Stimulated activated CD8-positive, alpha-beta memory T cell treated with anti-CD3 and anti-CD28 coated beads, Interleukin-7, amount 100 ng/mL, for 1 hour (primary cell): ENCODE results near the gene OXSR1.
"Not testable (repeated sequence)": the region's sequence is repeated elsewhere in the genome, so short reads cannot be mapped to it uniquely, and the experiment has no call there.

Experiments used
- DNase-seq, 2 donors: peaks; one replicate each; pipeline ENCODE4 v3.0.0-alpha.2; 2020; ENCODE audit warnings: low read depth in 2 of 2

The OXSR1 gene

DNA sequence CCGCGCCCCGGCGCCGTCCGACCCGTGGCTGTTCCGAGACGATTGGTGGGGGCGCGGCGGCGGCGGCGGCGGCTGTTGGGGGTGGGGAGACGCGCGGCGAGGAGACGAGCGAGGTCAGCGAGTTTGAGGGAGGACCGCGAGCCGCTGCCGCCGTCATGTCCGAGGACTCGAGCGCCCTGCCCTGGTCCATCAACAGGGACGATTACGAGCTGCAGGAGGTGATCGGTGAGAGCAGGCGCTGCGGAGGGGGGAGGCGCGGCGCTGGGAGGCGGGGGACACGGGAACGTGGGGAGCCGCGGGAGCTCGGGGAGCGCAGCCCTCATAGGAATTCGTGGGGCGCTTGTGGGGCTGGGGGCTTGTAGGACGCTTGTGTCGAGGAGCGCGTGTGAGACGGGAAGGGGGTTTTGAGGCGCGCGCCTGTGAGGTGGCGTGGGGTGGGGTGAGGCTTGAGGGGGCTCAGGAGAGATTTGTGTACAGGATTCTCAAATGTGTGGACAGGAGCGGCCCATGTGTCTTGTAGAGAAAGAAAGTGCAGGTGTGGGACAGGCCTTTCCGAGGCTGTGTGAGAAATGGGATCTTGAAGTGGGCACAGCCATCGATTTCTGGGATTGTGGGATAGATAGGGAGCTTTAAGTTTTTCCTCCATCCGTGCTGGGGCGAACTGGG, 518 bp downstream of the OXSR1 start:
- DNase-seq: peak; percentile 9 to 14

DNA sequence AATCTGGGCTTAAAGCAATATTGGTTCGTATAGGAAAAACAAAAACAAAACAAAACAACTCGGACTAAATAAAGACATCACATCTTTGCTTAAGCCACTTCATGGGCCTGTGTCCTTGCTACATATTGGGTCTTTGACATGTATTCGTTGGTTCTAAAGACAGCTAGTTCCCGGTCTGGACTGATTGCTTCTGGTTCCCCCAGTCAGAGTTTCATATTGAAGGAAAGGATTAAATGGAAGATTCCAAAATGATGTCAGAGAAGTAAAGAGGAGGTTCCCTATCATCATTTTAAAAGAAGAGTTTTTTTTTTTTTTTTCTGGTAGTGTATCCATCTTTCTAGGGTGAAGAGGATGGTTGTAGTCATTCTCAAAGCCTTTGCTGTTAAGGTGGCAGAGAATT, 2.3 kb downstream of the OXSR1 start:
- no peak for DNase-seq

DNA sequence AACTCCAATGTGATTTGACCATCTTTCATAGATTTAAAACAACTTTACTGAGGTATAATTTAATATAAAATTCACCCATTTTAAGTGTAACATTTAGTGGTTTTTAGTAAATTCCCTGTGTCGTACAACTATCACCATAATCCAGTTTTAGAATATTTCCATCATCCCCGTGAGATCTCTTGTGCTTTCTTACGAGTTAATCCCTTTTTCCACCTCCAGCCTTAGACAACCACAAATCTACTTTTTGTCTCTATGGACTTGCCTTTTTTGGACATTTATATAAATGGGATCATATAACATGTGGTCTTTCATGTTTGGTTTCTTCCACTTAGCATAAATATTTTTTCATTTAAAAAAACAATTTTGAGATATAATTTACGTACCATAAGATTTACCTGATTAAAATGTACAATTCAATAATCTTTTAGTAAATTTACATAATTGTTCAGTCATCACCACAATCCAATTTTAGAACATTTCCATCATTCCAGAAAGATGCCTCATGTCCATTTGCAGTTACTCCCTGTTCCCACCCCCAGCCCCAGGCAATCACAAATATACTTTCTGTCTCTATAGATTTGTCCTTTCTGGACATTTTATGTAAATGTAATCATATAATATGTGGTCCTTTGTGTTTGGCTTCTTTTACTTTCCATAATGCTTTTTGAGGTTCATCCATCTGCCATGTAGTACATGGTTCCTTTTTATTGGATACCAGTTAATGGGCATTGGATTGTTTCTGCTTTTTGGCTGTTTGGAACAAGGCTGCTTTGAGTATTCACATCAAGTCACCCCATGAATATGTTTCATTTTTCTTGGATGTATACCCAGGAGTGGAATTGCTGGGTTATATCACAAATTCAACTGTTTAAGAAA, 3.1 kb downstream of the OXSR1 start:
- no peak for DNase-seq

DNA sequence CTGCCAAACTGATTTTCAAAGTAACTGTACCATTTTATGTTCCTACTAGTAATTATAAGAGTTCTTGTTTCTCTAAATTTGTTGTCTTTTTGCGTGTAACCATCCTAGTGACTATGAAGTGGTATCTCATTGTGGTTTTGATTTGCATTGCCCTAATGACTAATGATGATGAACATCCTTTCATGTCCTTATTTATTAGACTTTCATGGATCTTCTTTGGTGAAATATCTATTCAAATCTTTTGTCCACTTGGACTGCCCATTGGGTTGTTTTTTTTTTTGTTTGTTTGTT, 3.6 kb downstream of the OXSR1 start:
- no peak for DNase-seq

DNA sequence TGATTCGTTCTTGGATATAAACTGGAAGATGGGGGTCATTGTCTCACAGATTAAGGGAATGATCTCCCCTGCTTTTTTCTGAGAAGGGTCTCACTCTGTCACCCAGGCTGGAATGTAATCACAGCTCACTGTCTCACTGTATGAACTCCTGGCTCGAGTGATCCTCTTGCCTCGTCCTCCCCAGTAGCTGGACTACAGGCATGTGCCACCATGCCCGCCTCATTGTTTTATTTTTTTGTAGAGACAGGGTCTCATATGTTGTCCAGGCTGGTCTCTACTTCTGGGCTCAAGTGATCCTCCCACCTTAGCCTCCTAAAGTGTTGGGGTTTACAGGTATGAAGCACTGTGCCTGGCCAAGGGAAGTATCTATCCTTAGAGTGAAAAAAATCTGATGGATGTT, 5.4 kb downstream of the OXSR1 start:
- DNase-seq: no peak

DNA sequence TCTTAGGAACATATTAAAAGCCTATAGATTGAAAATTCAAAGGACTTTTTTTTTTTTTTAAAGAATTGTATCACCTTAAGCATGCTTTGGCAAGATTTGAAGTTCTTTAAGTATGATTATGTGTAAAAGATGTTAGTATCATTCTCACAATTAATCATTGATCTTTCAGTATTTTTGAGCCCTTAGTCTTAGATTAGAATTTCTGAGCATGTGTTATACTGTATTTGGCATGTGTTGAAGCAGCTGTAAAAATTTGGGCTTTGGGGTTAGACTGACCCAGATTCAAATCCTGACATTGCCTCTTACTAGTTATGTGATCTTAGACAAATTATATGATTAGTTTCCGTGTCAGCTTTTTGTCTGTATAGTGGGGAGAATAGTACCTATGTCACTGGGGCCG, 6.3 kb downstream of the OXSR1 start:
- DNase-seq: no peak

DNA sequence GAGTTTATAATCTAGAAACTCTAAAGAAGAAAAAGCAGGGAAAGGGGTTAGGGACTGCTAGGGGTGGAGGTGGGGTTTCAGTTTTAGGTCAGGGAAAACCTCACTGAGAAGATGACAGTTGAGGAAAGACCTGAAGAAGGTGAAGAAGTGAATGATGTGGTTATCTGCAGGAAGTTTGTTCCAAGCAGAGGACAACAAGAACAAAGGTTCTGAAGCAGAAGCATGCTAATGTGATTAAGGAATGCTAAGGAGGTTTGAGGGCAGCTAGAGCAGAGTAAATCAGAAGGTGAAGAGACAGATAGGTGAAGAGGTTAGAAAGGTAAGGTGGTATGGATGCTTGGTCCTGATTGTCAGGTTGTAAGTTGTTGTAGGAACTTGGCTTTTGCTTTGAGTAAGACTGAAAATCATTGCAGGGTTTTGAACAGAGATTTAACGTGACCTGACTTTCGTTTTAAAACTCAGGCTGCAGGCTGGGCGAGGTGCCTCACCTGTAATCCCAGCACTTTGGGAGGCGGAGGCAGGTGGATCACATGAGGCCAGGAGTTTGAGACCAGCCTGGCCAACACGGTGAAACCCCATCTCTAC, 8.6 kb downstream of the OXSR1 start:
- no peak for DNase-seq

DNA sequence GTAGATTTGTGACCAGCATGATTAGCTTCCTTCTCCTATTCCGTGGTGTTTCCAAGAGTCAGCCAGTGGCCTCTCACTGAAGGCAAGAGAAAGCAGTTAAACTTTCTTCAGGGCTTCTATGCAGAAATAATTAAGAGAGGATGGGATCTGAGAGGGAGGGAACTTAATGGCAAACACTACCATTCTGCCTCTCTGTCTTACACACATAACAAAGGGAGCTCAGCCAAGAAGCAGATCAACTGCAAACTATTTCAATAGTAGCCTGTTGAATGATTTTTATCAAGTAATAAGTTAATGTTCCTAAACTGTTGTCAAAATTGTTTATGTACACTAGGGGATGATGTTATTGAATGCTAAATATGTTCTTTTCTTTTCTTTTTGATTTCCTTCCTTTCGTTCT, 11.8 kb downstream of the OXSR1 start:
- DNase-seq: no peak

DNA sequence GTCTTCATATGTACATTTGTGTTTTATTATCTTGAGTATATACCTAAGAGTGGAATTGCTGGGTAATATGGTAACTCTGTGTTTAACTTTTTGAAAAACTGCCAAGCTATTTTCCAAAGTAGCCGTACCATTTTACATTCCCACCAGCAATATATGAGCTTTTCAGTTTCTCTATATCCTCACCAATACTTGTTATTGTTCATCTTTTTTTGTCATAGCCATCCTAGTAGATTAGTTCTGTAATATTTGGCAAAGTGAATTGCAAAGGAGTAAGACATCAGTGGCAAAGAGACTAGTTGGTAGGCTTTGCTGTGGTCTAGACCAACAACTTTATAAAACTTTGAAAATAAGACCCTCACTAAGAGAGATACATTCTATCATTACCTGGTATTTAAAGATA, 21.4 kb downstream of the OXSR1 start:
- DNase-seq: no peak

DNA sequence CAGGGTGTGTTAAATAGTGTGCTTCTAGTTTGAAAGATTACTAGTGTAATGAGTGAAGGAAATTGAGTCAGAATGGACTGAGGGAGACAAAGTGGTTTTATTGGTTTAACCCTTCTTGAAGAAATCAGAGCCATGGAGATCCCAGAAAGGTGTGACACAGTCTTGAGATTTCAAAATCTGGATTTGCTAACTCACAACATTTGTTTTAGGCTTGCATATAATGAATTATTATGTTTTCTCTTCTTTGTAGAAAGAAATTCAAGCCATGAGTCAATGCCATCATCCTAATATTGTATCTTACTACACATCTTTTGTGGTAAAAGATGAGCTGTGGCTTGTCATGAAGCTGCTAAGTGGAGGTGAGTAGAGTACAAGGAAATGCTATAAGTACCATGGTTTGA, 25.1 kb downstream of the OXSR1 start:
- no peak for DNase-seq

DNA sequence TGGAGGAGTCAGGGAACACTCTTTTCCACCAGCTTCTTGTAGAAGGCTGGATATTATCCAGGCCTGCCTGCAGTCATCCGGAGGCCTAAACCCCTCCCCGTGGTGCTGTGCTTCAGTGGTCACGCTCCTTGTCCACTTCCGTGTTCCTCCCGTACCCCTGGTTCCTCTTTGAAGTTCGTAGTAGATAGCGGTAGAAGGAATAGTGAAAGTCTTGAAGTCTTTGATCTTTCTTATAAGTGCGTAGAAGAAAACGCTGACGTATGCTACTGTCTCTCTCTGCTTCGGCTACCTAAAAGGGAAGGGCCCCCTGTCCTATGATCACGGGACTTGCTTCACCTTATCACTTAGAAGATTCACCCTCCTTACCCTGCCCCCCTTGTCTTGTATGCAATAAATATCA, 37.6 kb downstream of the OXSR1 start:
- DNase-seq: not testable (repeated sequence)

DNA sequence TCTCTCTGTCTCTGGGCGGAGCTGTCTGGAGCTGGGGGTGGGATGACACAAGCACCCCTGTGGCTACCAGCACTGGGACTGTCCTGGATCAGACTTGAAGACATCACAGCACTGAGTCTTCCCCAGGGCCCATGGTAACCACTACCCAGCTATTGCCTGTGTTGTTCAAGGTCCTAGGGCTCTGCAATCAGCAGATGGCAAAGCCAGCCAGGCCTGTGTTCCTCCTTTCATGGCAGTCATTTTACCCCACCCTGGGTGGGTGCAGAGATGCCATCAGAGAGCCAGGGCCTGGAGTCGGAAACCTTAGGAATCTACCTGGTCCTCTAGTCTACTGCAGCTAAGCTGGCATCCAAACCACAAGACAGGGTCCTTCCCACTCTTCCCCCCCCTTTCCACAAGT, 38.4 kb downstream of the OXSR1 start:
- DNase-seq: no peak

DNA sequence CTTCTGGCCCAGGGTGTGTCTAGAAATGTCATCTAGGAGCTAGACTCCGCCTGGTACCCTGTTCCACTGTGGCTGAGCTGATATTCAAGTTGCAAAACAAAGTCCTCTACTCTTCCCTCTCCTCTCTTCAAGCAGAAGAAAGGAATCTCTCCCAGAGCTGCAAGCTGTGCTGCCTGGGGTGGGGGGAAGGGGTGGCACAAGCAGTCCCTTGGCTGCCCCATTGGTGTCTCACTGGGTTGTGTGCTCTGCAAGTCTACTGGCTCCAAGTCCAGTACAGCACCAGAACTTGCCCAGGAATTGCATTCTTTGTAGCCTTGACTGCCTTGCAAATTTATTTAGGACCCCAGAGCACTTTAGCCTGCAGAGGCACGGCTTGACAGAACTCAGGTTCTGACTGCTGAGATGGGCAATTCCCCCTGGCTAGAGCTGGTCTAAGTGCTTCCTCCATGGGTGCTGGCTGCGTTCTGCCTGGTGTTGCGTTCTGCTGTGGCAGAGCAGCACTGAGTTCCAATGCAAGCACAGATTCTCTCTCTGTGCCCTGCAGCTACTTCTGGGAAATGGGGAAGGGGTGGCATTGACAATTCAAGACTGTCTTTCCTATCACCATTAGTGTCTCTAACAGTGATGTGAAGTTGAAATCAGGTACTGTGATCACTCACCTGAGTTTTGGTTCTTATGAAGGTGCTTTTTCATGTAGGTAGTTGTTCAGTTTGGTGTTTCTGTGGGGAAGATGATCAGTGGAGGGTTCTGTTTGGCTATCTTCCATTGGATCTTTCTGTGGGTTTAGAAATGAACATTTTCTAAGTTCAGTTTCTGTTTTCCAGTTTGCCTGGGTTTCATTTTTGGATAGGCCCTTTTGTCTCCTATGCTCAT, 39.5 kb downstream of the OXSR1 start:
- no peak for DNase-seq

DNA sequence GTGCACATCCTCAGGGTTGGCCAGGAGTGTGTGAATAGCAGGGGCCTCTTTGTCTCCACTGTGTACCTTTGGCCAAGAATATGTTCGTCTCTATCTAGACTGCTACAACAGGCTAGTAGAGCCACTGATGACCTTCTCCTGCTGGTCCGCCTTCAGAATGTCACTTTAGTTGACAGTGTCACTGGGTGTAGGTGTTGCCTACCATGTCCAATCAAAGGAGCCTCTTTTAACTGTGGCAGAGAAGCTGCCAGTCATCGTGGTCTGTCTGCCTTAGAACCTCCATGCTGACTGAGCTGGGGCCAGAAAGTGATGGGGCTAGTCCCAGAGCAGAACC, 40.1 kb downstream of the OXSR1 start:
- DNase-seq: no peak

DNA sequence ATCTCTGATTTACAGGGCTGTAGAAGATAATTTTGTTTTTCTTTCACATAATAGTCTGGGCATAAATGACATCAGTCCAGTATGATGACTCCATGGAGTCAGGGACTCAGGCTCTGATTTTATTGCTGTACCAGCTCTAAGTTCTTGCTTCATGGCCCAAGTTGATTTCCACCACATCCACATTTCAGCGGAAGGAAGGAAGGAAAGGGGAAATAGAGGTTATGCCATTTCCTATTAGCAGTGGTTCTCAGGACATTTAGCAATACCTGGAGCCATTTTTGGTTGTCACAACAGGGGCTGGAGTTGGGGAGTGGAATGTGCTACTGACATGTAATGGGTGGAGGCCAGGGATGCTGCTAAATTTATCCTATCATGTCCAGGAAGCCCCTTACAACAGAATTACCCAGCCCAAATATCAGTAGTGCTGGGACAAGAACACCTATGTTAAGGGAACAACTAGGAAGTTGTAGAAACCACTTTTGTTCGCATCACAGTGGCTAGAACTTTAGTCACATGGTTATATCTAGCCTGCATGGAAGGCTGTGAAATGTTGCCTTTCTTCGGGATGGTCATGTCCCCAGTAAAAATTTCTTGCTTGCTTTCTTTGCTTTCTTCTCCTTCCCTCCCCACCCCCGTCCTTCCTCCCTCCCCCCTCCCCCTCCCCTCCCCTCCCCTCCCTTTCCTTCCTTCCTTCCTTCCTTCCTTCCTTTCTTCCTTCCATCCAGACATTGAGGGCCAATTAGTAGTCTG, 42.1 kb downstream of the OXSR1 start:
- DNase-seq: no peak

DNA sequence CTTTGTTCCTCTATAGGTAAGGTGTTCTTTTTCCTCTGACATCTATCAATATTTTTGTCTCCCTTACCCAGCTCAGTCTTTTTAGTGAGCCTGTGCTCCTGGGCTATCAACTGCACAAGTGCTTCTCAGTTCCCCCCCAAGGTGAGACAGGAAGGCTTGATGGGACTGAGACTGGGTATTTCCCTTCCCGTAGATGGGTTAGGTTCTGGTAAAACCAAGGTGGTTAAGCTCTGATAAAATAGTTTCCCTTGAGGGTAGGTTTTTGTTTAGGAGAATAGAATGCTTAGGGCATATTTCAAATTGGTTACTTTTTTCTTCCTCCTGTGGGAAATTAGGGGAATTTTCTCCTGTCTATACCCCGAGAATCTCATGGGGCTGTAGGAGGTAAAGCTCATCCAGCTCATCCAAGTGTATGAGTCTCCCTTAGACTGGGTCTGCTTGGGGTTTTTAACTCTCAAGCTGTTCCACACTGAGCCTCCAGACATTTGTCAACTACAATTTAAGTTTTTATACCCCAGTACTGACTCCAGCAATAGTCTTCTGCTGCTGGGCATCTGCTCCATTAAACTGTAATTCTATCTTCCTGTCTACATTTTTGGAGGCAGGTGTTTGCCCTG, 44.9 kb downstream of the OXSR1 start:
- no peak for DNase-seq

DNA sequence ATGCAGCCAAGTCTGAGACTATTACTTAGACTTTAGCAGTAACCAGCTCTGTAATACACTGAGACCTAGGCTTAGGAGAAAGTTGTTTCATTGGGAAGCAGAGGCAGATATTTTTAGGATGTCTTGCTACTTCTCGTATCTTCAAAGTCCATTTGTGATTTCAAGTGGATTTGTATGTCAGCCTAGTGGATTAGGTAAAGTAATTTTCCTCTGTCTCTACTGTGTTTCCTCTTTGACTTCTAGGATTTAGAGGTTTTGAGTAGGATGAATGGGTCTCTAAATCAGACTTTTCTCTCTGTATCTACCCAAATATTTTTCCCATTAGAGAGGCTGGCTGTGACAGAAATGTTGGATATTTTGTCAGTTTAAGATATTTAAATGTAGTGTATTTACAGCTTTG, 46.8 kb downstream of the OXSR1 start:
- DNase-seq: no peak

DNA sequence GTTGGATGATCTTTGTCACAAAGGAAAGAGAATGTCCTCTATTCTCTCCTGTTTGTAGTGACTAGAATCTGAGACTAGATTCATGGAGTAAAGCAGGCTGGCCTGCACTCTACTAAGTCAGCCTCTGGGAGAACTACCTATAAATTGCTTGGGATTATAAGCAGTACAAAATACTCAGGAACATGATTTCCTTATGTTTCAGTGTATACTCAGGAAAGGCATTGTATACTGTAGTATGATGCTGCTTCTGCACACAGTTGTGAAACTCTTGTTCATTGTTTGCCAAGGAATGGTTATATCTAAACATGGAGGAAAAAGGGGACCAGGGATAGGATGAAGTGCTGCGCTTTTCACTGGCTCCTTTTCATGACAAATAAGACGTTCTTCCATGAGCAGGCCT, 49.2 kb downstream of the OXSR1 start:
- DNase-seq: no peak

DNA sequence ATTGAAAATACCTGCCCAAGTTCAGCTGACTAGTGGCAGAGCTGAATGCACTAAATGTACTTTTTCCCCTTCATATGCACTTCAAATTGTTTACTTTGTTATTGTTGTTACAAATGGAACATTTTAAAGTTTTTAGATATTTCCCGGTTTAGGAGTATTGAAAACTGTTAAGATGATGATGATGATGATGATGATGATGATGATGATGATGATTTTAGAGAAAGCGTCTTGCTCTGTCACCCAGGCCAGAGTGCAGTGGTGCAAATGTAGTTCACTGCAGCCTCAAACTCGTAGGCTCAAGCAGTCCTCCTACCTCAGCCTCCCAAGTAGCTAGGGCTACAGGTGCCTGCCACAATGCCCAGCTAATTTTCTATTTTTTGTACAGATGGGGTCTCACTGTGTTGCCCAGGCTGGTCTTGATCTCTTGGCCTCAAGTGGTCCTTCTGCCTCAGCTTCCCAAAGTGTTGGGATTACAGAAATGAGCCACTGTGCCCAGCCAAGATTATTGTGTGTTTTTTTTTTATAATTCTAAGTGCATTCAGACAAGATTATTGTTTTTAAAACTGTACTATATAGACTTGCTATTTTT, 54.4 kb downstream of the OXSR1 start:
- DNase-seq: no peak

DNA sequence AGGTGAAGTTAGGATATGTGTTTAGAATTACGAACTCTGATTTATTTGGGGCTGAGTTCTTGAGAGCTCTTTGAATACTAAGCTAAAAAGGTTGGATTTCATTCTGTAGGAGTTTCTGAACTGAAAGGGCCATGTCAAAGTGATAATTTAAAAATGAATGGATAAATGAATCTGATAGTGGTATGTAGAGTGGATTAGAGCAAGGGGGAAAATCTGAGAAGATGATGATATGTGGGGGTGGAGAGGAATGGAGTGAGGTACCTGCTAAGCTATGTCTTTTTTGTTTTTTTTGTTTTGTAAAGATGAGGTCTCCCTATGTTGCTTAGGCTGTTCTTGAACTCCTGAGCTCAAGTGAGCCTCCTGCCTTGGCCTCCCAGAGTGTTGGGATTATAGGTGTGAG, 55.7 kb downstream of the OXSR1 start:
- DNase-seq: no peak
